K562 (cell line): ENCODE results near the gene WWOX. TPM values are rescaled to one million over a fixed set of nuclear protein-coding genes. Genes with fewer than 3 reads are reported as not detected.

Experiments
- ATAC-seq: fragments of 200-7000 bp; cut with Tn5 transposase; 3 replicates; pipeline ENCODE4 v1.9.1; 2020; ENCODE audit warnings: moderate library complexity
- BruUV-seq: library from RNA; stranded (reverse); fragments of 400-500 nt; replicated peaks from 2 replicates; lab custom pipeline; 2021; lab: Mats Ljungman, UMichigan
- CTCF ChIA-PET: fragments of 300-600 bp; formaldehyde crosslinking; extraction: SDS; loops from one replicate; lab custom pipeline; 2021; ENCODE audit warnings: low intra/inter-chr PET ratio; lab: Yijun Ruan, JAX
- POLR2A ChIA-PET: fragments of 300-600, 350-650 bp; sonication (Branson Sonifier 250); formaldehyde crosslinking; extraction: SDS; loops from one replicate; lab custom pipeline; 2021; ENCODE audit warnings: antibody characterized with exemption, inconsistent platforms; lab: Yijun Ruan, JAX
- DNase-seq, 4 experiments: peaks; one replicate each; pipeline versions ENCODE4 v3.0.0 to v3.0.0-alpha.2; 2011 to 2018; ENCODE audit warnings: low spot score in 3 of 4, mixed read lengths in 3 of 4; ENCODE audit errors: extremely low read depth in 1 of 4
- FAIRE-seq: peaks from 2 replicates; lab custom pipeline; 2011; peaks lifted over from hg19 to GRCh38; lab: Jason Lieb, UNC
- H2AFZ ChIP-seq: 2 replicates; pipeline ENCODE4 v1.6.0; 2011; ENCODE audit warnings: low read depth, low read length, control low read depth, inconsistent platforms
- H3K27ac ChIP-seq: fragments of 200-600 bp; 3 replicates; pipeline ENCODE4 v1.8.0; 2011; ENCODE audit warnings: low read depth, mild to moderate bottlenecking, control low read depth, inconsistent platforms, low read length, moderate library complexity, mixed read lengths; ENCODE audit errors: extremely low read depth
- H3K27me3 ChIP-seq, 2 experiments: fragments of 300-600 bp in 1 of 2; 2 replicates in 1 of 2; 3 replicates in 1 of 2; pipeline versions ENCODE4 v1.6.0 to v1.8.0; 2011; ENCODE audit warnings: inconsistent platforms in 2 of 2, low read length in 2 of 2, mild to moderate bottlenecking in 1 of 2, mixed read lengths in 1 of 2, moderate library complexity in 1 of 2; ENCODE audit not compliant: control insufficient read depth in 2 of 2, insufficient read depth in 2 of 2
- H3K36me3 ChIP-seq: fragments of 300-600 bp; 3 replicates; pipeline ENCODE4 v1.8.0; 2011; ENCODE audit warnings: mild to moderate bottlenecking, low read length, inconsistent platforms; ENCODE audit not compliant: control insufficient read depth, insufficient read depth
- H3K4me1 ChIP-seq, 2 experiments: fragments of 200-600 bp in 1 of 2; replicated peaks in 1 of 2; 2 replicates in 1 of 2; 3 replicates in 1 of 2; pipeline versions ENCODE4 v1.5.1 to v1.8.0; 2011; ENCODE audit warnings: inconsistent platforms in 2 of 2, low read length in 2 of 2, mild to moderate bottlenecking in 1 of 2, mixed read lengths in 1 of 2, moderate library complexity in 1 of 2; ENCODE audit not compliant: control insufficient read depth in 2 of 2, insufficient read depth in 2 of 2
- H3K4me2 ChIP-seq: 2 replicates; pipeline ENCODE4 v1.6.1; 2011; ENCODE audit warnings: low read length, control low read depth, inconsistent platforms, mixed read lengths; ENCODE audit not compliant: insufficient read depth
- H3K4me3 ChIP-seq: fragments of 200-600 bp; sonication (generic), shearing (Covaris generic); 2 replicates; pipeline ENCODE4 v1.5.1; 2016; ENCODE audit warnings: control low read depth, inconsistent platforms
- H3K79me2 ChIP-seq: fragments of 200-600 bp; 3 replicates; pipeline ENCODE4 v1.8.0; 2011; ENCODE audit warnings: low read length, inconsistent platforms; ENCODE audit not compliant: control insufficient read depth, insufficient read depth
- H3K9ac ChIP-seq, 2 experiments: 2 replicates each; pipeline versions ENCODE4 v1.6.0 to v1.6.1; 2011; ENCODE audit warnings: low read depth in 2 of 2, low read length in 2 of 2, control low read depth in 1 of 2, inconsistent platforms in 1 of 2, mild to moderate bottlenecking in 1 of 2, mixed read lengths in 1 of 2; ENCODE audit not compliant: insufficient read depth in 1 of 2
- H3K9me1 ChIP-seq: one replicate; pipeline ENCODE4 v1.6.0; 2011; ENCODE audit warnings: inconsistent platforms, mild to moderate bottlenecking, low read length, moderate library complexity; ENCODE audit not compliant: control insufficient read depth, insufficient read depth
- H3K9me3 ChIP-seq: replicated peaks from 2 replicates; pipeline ENCODE4 v1.5.1; 2011; ENCODE audit warnings: low read depth, low read length, inconsistent platforms; ENCODE audit not compliant: control insufficient read depth, insufficient read depth
- H4K20me1 ChIP-seq: replicated peaks from 2 replicates; pipeline ENCODE4 v1.6.1; 2011; ENCODE audit warnings: low read length, inconsistent platforms, mixed read lengths; ENCODE audit not compliant: control insufficient read depth, insufficient read depth
- CREBBP ChIP-seq: IDR thresholded peaks from one replicate; pipeline ENCODE4 v1.6.1; 2012; ENCODE audit warnings: low read depth, mild to moderate bottlenecking, control low read depth, inconsistent platforms, low read length
- L3MBTL2 ChIP-seq: fragments of 450-650 bp; IDR thresholded peaks from 2 replicates; pipeline ENCODE4 v1.6.1; 2016; ENCODE audit warnings: mild to moderate bottlenecking, moderate library complexity
- POLR2B ChIP-seq: fragments of 450-650 bp; IDR thresholded peaks from 2 replicates; pipeline ENCODE4 v1.6.1; 2018; ENCODE audit warnings: low read depth; ENCODE audit not compliant: partially characterized antibody
- RBM34 ChIP-seq: fragments of 200-400 bp; formaldehyde crosslinking; IDR thresholded peaks from 2 replicates; pipeline ENCODE4 v1.6.1; 2018; ENCODE audit warnings: low read length, borderline replicate concordance; ENCODE audit not compliant: insufficient read depth
- TEAD4 ChIP-seq, 2 experiments: sonication (generic) in 1 of 2; formaldehyde crosslinking in 1 of 2; IDR thresholded peaks; 2 replicates each; pipeline versions ENCODE4 v1.6.1 to v1.8.0; 2012 to 2022; ENCODE audit warnings: borderline replicate concordance in 1 of 2, inconsistent platforms in 1 of 2, low read length in 1 of 2, mild to moderate bottlenecking in 1 of 2, missing genetic modification reagents in 1 of 2
- WGBS: fragments of 100-300 bp; shearing (Covaris generic); methylation state at CpG from one replicate; pipeline ENCODE4 v1.1.6; 2016; ENCODE audit warnings: low coverage, mixed read lengths; ENCODE audit not compliant: insufficient coverage; ENCODE audit errors: missing lambda C conversion rate; 5-methylcytosine and 5-hydroxymethylcytosine counted together
- in situ Hi-C: fragments of 300-500 bp; cut with MboI; formaldehyde crosslinking; loops from 4 replicates; pipeline ENCODE4 v1.15.0; 2018; ENCODE audit warnings: inconsistent platforms, mixed read lengths
- intact Hi-C: fragments of 100-400 bp; cut with micrococcal nuclease; formaldehyde crosslinking; loops from 2 replicates; pipeline ENCODE4 v1.14.2; 2022
- polyA plus RNA-seq, 8 experiments: library from polyadenylated mRNA; depleted of rRNA in 4 of 8; stranded (reverse) in 5 of 8; unstranded in 3 of 8; fragments of >200 nt; fragmentation: Nextera tagmentation in 2 of 8; fragmentation: Illumina TruSeq in 1 of 8; extraction: Ambion mirVana in 2 of 8; extraction: Trizol in 1 of 8; gene quantifications; 2 replicates each; pipeline versions ENCODE4 v1.2.1 to v1.2.3, GENCODE V29; 2011 to 2014; ENCODE audit warnings: inconsistent platforms in 1 of 8, missing spikeins in 1 of 8
- total RNA-seq, 7 experiments: library from RNA; depleted of rRNA in 6 of 7; stranded (reverse); fragments of >200 nt in 6 of 7; fragmentation: Illumina TruSeq in 2 of 7; extraction: Trizol in 2 of 7; gene quantifications; 2 replicates each; pipeline versions ENCODE4 v1.2.1 to v1.2.3, GENCODE V29; 2011 to 2021; ENCODE audit warnings: low replicate concordance in 1 of 7

The WWOX gene
- total and polyA plus RNA-seq, 9 of the 15 experiments (the other 6 are each of a cell fraction or from before 2014, with no cell fraction given), result 1.6 to 22.7 (median 8.1) TPM

GRCh38 chr16:78697426-78697825, 598.0 kb downstream of the WWOX start:
- H3K4me1 ChIP-seq, result no peaks in the 10 kb centered on the region
- BruUV-seq, result no TSS peak
- intact Hi-C loops, result no loop called here
- DNase-seq (no peak), FAIRE-seq (no peak), ATAC-seq (no peak)
- 2% methylated on average over 5 of the region's 5 CpGs for WGBS
- no peak overlapping the region for H3K9ac ChIP-seq
- ChIA-PET POLR2A (no interaction called here), CTCF (no interaction called here)
- no peaks in the 10 kb centered on the region for H3K79me2 ChIP-seq
- no peak overlapping the region for H3K4me3 ChIP-seq
- no peak overlapping the region for H3K27ac ChIP-seq
- no peaks in the 10 kb centered on the region for H3K9me1 ChIP-seq
- H3K9me3 ChIP-seq, result no peaks in the 10 kb centered on the region
- no peaks in the 10 kb centered on the region; the same call in 1 of the 2 replicates for H4K20me1 ChIP-seq
- no peak overlapping the region for H2AFZ ChIP-seq
- no peaks in the 10 kb centered on the region for H3K36me3 ChIP-seq
- in situ Hi-C loops, result no loop called here
- H3K4me2 ChIP-seq, result no peak overlapping the region
- no peaks in the 10 kb centered on the region; a peak in 1 of 5 replicates for H3K27me3 ChIP-seq
- TF ChIP-seq L3MBTL2 (no peak), CREBBP (peak; percentile 92)

GRCh38 chr16:78703936-78704335, 604.5 kb downstream of the WWOX start:
- no peak overlapping the region for H3K4me2 ChIP-seq
- H3K36me3 ChIP-seq, result no peaks in the 10 kb centered on the region
- in situ Hi-C loops (no loop called here), intact Hi-C loops (no loop called here)
- no peak for FAIRE-seq
- no peaks in the 10 kb centered on the region for H3K9me1 ChIP-seq
- H3K27me3 ChIP-seq, result no peaks in the 10 kb centered on the region
- BruUV-seq, result no TSS peak
- no peaks in the 10 kb centered on the region for H3K4me1 ChIP-seq
- TF ChIP-seq TEAD4 (IDR thresholded peaks at IDR 0.05; ENCODE audit: low read length) (no peak), TEAD4 (CRISPR knock-in tag; IDR thresholded peaks at IDR 0.05; ENCODE audit: borderline replicate concordance) (no peak), RBM34 (no peak), POLR2B (no peak)
- CTCF ChIA-PET, result no interaction called here
- no peak overlapping the region for H2AFZ ChIP-seq
- H4K20me1 ChIP-seq, result no peaks in the 10 kb centered on the region; the same call in 1 of the 2 replicates
- no peak overlapping the region for H3K9ac ChIP-seq
- H3K4me3 ChIP-seq, result no peak overlapping the region
- ATAC-seq, result no peak
- no peaks in the 10 kb centered on the region for H3K9me3 ChIP-seq
- WGBS, result 4% methylated on average over 3 of the region's 3 CpGs
- no peaks in the 10 kb centered on the region for H3K79me2 ChIP-seq
- POLR2A ChIA-PET, result interaction anchor here (0.9 kb wide), 1 partner anchor 65 kb away, joined by 4 read pairs; no protein-coding TSS in a partner anchor
- no peak for DNase-seq
- no peak overlapping the region for H3K27ac ChIP-seq
